ENCODE data around the gene ZNF783.
"Not testable (repeated sequence)": the region's sequence is repeated elsewhere in the genome, so short reads cannot be mapped to it uniquely, and the experiment has no call there.

- TF ChIP-seq, protein P1, sequence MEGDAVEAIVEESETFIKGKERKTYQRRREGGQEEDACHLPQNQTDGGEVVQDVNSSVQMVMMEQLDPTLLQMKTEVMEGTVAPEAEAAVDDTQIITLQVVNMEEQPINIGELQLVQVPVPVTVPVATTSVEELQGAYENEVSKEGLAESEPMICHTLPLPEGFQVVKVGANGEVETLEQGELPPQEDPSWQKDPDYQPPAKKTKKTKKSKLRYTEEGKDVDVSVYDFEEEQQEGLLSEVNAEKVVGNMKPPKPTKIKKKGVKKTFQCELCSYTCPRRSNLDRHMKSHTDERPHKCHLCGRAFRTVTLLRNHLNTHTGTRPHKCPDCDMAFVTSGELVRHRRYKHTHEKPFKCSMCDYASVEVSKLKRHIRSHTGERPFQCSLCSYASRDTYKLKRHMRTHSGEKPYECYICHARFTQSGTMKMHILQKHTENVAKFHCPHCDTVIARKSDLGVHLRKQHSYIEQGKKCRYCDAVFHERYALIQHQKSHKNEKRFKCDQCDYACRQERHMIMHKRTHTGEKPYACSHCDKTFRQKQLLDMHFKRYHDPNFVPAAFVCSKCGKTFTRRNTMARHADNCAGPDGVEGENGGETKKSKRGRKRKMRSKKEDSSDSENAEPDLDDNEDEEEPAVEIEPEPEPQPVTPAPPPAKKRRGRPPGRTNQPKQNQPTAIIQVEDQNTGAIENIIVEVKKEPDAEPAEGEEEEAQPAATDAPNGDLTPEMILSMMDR (IDR thresholded peaks at IDR 0.05; ENCODE audit: insufficient read depth, low read length, poor library complexity, severe bottlenecking), result not testable (repeated sequence)
- not testable (repeated sequence) for TF ChIP-seq EZH2phosphoT487 (conservative IDR thresholded peaks at IDR 0.05; ENCODE audit: low read length)
Measured at GRCh38 chr7:149332602-149333320, 70.8 kb downstream of the ZNF783 start.

Data from SU-DHL-6 (cell line).